Uterus (tissue), 2 donors: ENCODE data around the gene YTHDF1.

Experiments used
- POLR2A ChIP-seq, 2 donors: fragments of 450-650 bp; IDR thresholded peaks; one replicate each; pipeline ENCODE4 v1.6.1; 2016; ENCODE audit warnings: antibody characterized with exemption in 2 of 2, mild to moderate bottlenecking in 1 of 2, moderate library complexity in 1 of 2
- TF ChIP-seq, protein P1 (sequence below), 4 experiments: fragments of 200-600 bp in 2 of 4; fragments of 450-650 bp in 2 of 4; sonication (generic) in 2 of 4; IDR thresholded peaks; one replicate each; pipeline ENCODE4 v1.5.1; 2016 to 2019; ENCODE audit warnings: antibody characterized with exemption in 4 of 4, mild to moderate bottlenecking in 2 of 4, moderate library complexity in 1 of 4

DNA sequence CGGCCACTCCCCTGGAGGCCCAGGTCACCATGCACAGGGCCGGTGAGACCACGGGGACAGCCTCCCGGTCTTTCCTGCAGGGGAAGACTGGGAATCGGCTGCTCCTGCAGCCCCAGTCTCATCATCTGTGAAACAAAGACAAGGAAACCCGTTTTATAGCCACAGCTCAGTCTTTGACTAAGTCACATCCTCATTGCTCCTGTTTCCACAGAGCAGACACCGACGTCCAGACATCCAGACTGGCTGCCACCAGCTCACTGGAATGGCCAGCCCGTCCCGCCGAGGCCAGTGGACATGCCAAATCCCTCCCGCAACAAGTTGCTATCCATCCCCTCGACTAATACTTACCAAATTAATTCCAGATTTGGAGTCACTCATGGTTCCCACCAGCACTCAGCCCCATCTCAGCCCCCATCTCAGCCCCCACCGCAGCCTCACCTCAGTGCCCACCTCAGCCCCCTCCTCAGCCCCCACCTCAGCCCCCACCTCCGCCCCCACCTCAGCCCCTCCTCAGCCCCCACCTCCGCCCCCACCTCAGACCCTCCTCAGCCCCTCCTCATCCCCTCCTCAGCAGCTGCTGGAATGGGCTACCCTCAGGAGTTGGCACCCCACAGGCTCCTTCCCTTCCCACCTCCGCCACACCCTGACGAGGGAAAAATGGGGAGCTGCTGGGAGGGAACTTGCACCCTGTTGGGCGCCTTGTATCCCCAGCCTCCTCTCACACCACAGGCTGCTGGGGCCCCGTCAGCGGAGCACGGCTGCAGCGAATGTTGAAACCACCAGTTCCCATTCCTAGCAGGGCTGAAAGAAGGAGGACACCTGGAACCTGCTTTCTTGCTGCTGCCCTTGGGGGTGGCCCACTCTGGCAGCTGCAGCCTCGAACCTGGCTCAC, 48.7 kb downstream of the YTHDF1 start:
- TF ChIP-seq, protein P1, sequence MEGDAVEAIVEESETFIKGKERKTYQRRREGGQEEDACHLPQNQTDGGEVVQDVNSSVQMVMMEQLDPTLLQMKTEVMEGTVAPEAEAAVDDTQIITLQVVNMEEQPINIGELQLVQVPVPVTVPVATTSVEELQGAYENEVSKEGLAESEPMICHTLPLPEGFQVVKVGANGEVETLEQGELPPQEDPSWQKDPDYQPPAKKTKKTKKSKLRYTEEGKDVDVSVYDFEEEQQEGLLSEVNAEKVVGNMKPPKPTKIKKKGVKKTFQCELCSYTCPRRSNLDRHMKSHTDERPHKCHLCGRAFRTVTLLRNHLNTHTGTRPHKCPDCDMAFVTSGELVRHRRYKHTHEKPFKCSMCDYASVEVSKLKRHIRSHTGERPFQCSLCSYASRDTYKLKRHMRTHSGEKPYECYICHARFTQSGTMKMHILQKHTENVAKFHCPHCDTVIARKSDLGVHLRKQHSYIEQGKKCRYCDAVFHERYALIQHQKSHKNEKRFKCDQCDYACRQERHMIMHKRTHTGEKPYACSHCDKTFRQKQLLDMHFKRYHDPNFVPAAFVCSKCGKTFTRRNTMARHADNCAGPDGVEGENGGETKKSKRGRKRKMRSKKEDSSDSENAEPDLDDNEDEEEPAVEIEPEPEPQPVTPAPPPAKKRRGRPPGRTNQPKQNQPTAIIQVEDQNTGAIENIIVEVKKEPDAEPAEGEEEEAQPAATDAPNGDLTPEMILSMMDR (IDR thresholded peaks at IDR 0.05), result no peak
- no peak for TF ChIP-seq POLR2A (IDR thresholded peaks at IDR 0.05)
